ENCODE data around the gene EMC10.

Gene EMC10

GRCh38 chr19:50455992-50456391, 20.3 kb upstream of the EMC10 start:
- Histone ChIP-seq H3K27ac (ENCODE audit: low read length) (no peak overlapping the region), H3K4me3 (ENCODE audit: low read depth in 1 of 2, low read length in 2 of 2) (no peak overlapping the region), H3K36me3 (ENCODE audit: control insufficient read depth in 1 of 2, insufficient read depth in 2 of 2, low read length in 2 of 2) (no peaks in the 10 kb centered on the region), H3K4me1 (ENCODE audit: control insufficient read depth in 1 of 2, insufficient read depth in 2 of 2, low read length in 2 of 2) (no peaks in the 10 kb centered on the region), H3K27me3 (ENCODE audit: low read depth, low read length) (peaks cover 4% of the 10 kb centered on the region), H3K9me3 (ENCODE audit: control insufficient read depth in 1 of 2, low read length in 2 of 2) (no peaks in the 10 kb centered on the region)

- no peaks in the 10 kb centered on the region for H3K9me3 ChIP-seq (ENCODE audit: control insufficient read depth in 1 of 2, low read length in 2 of 2)
- peaks cover 4% of the 10 kb centered on the region for H3K27me3 ChIP-seq (ENCODE audit: low read depth, low read length)
- H3K36me3 ChIP-seq (ENCODE audit: control insufficient read depth in 1 of 2, insufficient read depth in 2 of 2, low read length in 2 of 2), result no peaks in the 10 kb centered on the region
- no peak overlapping the region for H3K27ac ChIP-seq (ENCODE audit: low read length)
- no peak overlapping the region for H3K4me3 ChIP-seq (ENCODE audit: low read depth in 1 of 2, low read length in 2 of 2)
- H3K4me1 ChIP-seq (ENCODE audit: control insufficient read depth in 1 of 2, insufficient read depth in 2 of 2, low read length in 2 of 2), result no peaks in the 10 kb centered on the region
Observed at GRCh38 chr19:50457300-50457699, 19.0 kb upstream of the EMC10 start.

GRCh38 chr19:50458396-50459066, 17.8 kb upstream of the EMC10 start:
- Histone ChIP-seq H3K9me3 (ENCODE audit: control insufficient read depth in 1 of 2, low read length in 2 of 2) (no peaks in the 10 kb centered on the region), H3K4me1 (ENCODE audit: control insufficient read depth in 1 of 2, insufficient read depth in 2 of 2, low read length in 2 of 2) (no peaks in the 10 kb centered on the region), H3K36me3 (ENCODE audit: control insufficient read depth in 1 of 2, insufficient read depth in 2 of 2, low read length in 2 of 2) (no peaks in the 10 kb centered on the region), H3K27ac (ENCODE audit: low read length) (no peak overlapping the region), H3K4me3 (ENCODE audit: low read depth in 1 of 2, low read length in 2 of 2) (no peak overlapping the region), H3K27me3 (ENCODE audit: low read depth, low read length) (peaks cover 4% of the 10 kb centered on the region)

GRCh38 chr19:50459067-50459456, 17.2 kb upstream of the EMC10 start:
- Histone ChIP-seq H3K27me3 (ENCODE audit: low read depth, low read length) (peaks cover 4% of the 10 kb centered on the region), H3K36me3 (ENCODE audit: control insufficient read depth in 1 of 2, insufficient read depth in 2 of 2, low read length in 2 of 2) (no peaks in the 10 kb centered on the region), H3K4me3 (ENCODE audit: low read depth in 1 of 2, low read length in 2 of 2) (no peak overlapping the region), H3K4me1 (ENCODE audit: control insufficient read depth in 1 of 2, insufficient read depth in 2 of 2, low read length in 2 of 2) (no peaks in the 10 kb centered on the region), H3K9me3 (ENCODE audit: control insufficient read depth in 1 of 2, low read length in 2 of 2) (no peaks in the 10 kb centered on the region), H3K27ac (ENCODE audit: low read length) (no peak overlapping the region)

- Histone ChIP-seq H3K36me3 (ENCODE audit: control insufficient read depth in 1 of 2, insufficient read depth in 2 of 2, low read length in 2 of 2) (no peaks in the 10 kb centered on the region), H3K27ac (ENCODE audit: low read length) (no peak overlapping the region), H3K27me3 (ENCODE audit: low read depth, low read length) (peaks cover 4% of the 10 kb centered on the region), H3K4me1 (ENCODE audit: control insufficient read depth in 1 of 2, insufficient read depth in 2 of 2, low read length in 2 of 2) (no peaks in the 10 kb centered on the region), H3K9me3 (ENCODE audit: control insufficient read depth in 1 of 2, low read length in 2 of 2) (no peaks in the 10 kb centered on the region), H3K4me3 (ENCODE audit: low read depth in 1 of 2, low read length in 2 of 2) (no peak overlapping the region)
Observed at GRCh38 chr19:50459638-50460037, 16.7 kb upstream of the EMC10 start.

- Histone ChIP-seq H3K36me3 (ENCODE audit: control insufficient read depth in 1 of 2, insufficient read depth in 2 of 2, low read length in 2 of 2) (no peaks in the 10 kb centered on the region), H3K4me1 (ENCODE audit: control insufficient read depth in 1 of 2, insufficient read depth in 2 of 2, low read length in 2 of 2) (no peaks in the 10 kb centered on the region), H3K27ac (ENCODE audit: low read length) (no peak overlapping the region), H3K4me3 (ENCODE audit: low read depth in 1 of 2, low read length in 2 of 2) (no peak overlapping the region), H3K9me3 (ENCODE audit: control insufficient read depth in 1 of 2, low read length in 2 of 2) (no peaks in the 10 kb centered on the region), H3K27me3 (ENCODE audit: low read depth, low read length) (peaks cover 4% of the 10 kb centered on the region)
Observed at GRCh38 chr19:50460161-50460765, 16.0 kb upstream of the EMC10 start.

- peaks cover 4% of the 10 kb centered on the region for H3K27me3 ChIP-seq (ENCODE audit: low read depth, low read length)
- H3K4me3 ChIP-seq (ENCODE audit: low read depth in 1 of 2, low read length in 2 of 2), result no peak overlapping the region
Observed at GRCh38 chr19:50461066-50461875, 15.0 kb upstream of the EMC10 start.

GRCh38 chr19:50462970-50463369, 13.3 kb upstream of the EMC10 start:
- H3K9me3 ChIP-seq (ENCODE audit: control insufficient read depth in 1 of 2, low read length in 2 of 2), result no peaks in the 10 kb centered on the region
- no peak overlapping the region for H3K4me3 ChIP-seq (ENCODE audit: low read depth in 1 of 2, low read length in 2 of 2)
- no peaks in the 10 kb centered on the region for H3K36me3 ChIP-seq (ENCODE audit: control insufficient read depth in 1 of 2, insufficient read depth in 2 of 2, low read length in 2 of 2)
- no peaks in the 10 kb centered on the region for H3K4me1 ChIP-seq (ENCODE audit: control insufficient read depth in 1 of 2, insufficient read depth in 2 of 2, low read length in 2 of 2)
- no peak overlapping the region for H3K27ac ChIP-seq (ENCODE audit: low read length)
- H3K27me3 ChIP-seq (ENCODE audit: low read depth, low read length), result no peaks in the 10 kb centered on the region

More at GRCh38 chr19:50461066-50461875, 15.0 kb upstream of the EMC10 start:
- Histone ChIP-seq H3K9me3 (ENCODE audit: control insufficient read depth in 1 of 2, low read length in 2 of 2) (no peaks in the 10 kb centered on the region), H3K27ac (ENCODE audit: low read length) (no peak overlapping the region), H3K4me1 (ENCODE audit: control insufficient read depth in 1 of 2, insufficient read depth in 2 of 2, low read length in 2 of 2) (no peaks in the 10 kb centered on the region), H3K36me3 (ENCODE audit: control insufficient read depth in 1 of 2, insufficient read depth in 2 of 2, low read length in 2 of 2) (no peaks in the 10 kb centered on the region)

GRCh38 chr19:50464348-50464747, 12.0 kb upstream of the EMC10 start:
- H3K4me1 ChIP-seq (ENCODE audit: control insufficient read depth in 1 of 2, insufficient read depth in 2 of 2, low read length in 2 of 2), result no peaks in the 10 kb centered on the region

GRCh38 chr19:50465000-50465399, 11.3 kb upstream of the EMC10 start:
- no peak overlapping the region for H3K4me3 ChIP-seq (ENCODE audit: low read depth in 1 of 2, low read length in 2 of 2)
- H3K27ac ChIP-seq (ENCODE audit: low read length), result no peak overlapping the region
- no peaks in the 10 kb centered on the region for H3K36me3 ChIP-seq (ENCODE audit: control insufficient read depth in 1 of 2, insufficient read depth in 2 of 2, low read length in 2 of 2)
- no peaks in the 10 kb centered on the region for H3K9me3 ChIP-seq (ENCODE audit: control insufficient read depth in 1 of 2, low read length in 2 of 2)
- H3K4me1 ChIP-seq (ENCODE audit: control insufficient read depth in 1 of 2, insufficient read depth in 2 of 2, low read length in 2 of 2), result no peaks in the 10 kb centered on the region
- no peaks in the 10 kb centered on the region for H3K27me3 ChIP-seq (ENCODE audit: low read depth, low read length)

More at GRCh38 chr19:50464348-50464747, 12.0 kb upstream of the EMC10 start:
- Histone ChIP-seq H3K27ac (ENCODE audit: low read length) (no peak overlapping the region), H3K36me3 (ENCODE audit: control insufficient read depth in 1 of 2, insufficient read depth in 2 of 2, low read length in 2 of 2) (no peaks in the 10 kb centered on the region), H3K4me3 (ENCODE audit: low read depth in 1 of 2, low read length in 2 of 2) (no peak overlapping the region), H3K9me3 (ENCODE audit: control insufficient read depth in 1 of 2, low read length in 2 of 2) (no peaks in the 10 kb centered on the region), H3K27me3 (ENCODE audit: low read depth, low read length) (no peaks in the 10 kb centered on the region)

GRCh38 chr19:50465986-50466705, 10.2 kb upstream of the EMC10 start:
- Histone ChIP-seq H3K36me3 (ENCODE audit: control insufficient read depth in 1 of 2, insufficient read depth in 2 of 2, low read length in 2 of 2) (no peaks in the 10 kb centered on the region), H3K4me1 (ENCODE audit: control insufficient read depth in 1 of 2, insufficient read depth in 2 of 2, low read length in 2 of 2) (no peaks in the 10 kb centered on the region), H3K4me3 (ENCODE audit: low read depth in 1 of 2, low read length in 2 of 2) (no peak overlapping the region), H3K27me3 (ENCODE audit: low read depth, low read length) (no peaks in the 10 kb centered on the region), H3K9me3 (ENCODE audit: control insufficient read depth in 1 of 2, low read length in 2 of 2) (no peaks in the 10 kb centered on the region), H3K27ac (ENCODE audit: low read length) (no peak overlapping the region)
